NB4 (cell line): ENCODE measurements around the gene CLMN.

Experiments used
- CTCF ChIP-seq: IDR thresholded peaks from one replicate; pipeline ENCODE4 v1.5.1; 2012; ENCODE audit warnings: low read depth, low read length
- MAX ChIP-seq: IDR thresholded peaks from 2 replicates; pipeline ENCODE4 v1.6.1; 2011; ENCODE audit warnings: low read depth, low read length
- POLR2A ChIP-seq: IDR thresholded peaks from 2 replicates; pipeline ENCODE4 v1.6.1; 2011; ENCODE audit warnings: mild to moderate bottlenecking; ENCODE audit not compliant: insufficient read length; ENCODE audit errors: extremely low read depth

- no peak for TF ChIP-seq CTCF
- no peak for TF ChIP-seq MAX
- TF ChIP-seq POLR2A = no peak
These were observed 12.2 kb downstream of the CLMN start for GRCh38 chr14:95307402-95308041.
